HPDE6-E6E7 (cell line): ENCODE data around the gene RAET1L.
"Not testable (repeated sequence)": the region's sequence is repeated elsewhere in the genome, so short reads cannot be mapped to it uniquely, and the experiment has no call there.

ENCODE experiments used
- DNase-seq: peaks from one replicate; pipeline ENCODE4 v3.0.0; 2011; ENCODE audit warnings: missing footprints; ENCODE audit errors: extremely low spot score

RAET1L gene

GRCh38 chr6:149991838-149992237 lies 33.5 kb downstream of the RAET1L start:
- no peak for DNase-seq

DNA sequence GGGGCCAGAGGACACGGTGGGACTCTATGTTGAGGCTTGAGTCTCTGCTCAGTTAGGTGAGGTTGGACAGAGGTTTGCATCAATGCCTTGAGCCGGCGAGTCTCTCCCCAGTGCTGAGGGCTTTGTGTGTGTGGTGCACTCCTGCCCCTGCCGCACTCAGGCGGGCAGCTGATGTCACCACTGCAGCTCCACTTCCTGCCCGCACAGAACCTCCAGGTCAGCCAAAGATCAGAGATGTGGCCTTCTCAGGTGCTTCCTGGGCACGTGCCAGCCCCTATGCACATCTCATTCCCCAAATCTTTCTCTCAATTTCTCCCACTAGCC lies 33.9 kb downstream of the RAET1L start:
- not testable (repeated sequence) for DNase-seq

GRCh38 chr6:149990661-149991471 lies 34.5 kb downstream of the RAET1L start:
- DNase-seq, result no peak

DNA sequence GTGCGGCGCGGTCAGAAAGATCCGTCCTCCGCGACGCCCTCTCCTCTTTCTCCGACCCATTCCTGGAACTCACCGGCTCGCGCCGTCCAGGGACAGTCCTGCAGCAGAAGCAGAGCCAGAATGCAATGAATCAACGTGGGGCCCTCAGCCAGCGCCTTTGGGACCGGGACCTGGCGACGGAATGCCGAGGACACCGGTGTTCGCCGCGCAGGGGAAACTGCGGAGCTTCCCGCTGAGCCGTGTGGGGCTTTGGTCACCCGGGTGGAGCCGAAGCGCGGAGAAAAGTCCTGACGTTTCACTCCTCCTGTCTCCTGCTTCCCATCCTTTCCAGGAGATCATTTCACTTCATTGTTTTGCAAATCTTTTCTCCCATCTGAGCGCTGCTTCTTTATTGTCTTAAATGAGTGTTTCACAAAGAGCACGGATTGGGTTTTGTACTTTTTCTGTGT lies 35.1 kb downstream of the RAET1L start:
- no peak for DNase-seq

DNA sequence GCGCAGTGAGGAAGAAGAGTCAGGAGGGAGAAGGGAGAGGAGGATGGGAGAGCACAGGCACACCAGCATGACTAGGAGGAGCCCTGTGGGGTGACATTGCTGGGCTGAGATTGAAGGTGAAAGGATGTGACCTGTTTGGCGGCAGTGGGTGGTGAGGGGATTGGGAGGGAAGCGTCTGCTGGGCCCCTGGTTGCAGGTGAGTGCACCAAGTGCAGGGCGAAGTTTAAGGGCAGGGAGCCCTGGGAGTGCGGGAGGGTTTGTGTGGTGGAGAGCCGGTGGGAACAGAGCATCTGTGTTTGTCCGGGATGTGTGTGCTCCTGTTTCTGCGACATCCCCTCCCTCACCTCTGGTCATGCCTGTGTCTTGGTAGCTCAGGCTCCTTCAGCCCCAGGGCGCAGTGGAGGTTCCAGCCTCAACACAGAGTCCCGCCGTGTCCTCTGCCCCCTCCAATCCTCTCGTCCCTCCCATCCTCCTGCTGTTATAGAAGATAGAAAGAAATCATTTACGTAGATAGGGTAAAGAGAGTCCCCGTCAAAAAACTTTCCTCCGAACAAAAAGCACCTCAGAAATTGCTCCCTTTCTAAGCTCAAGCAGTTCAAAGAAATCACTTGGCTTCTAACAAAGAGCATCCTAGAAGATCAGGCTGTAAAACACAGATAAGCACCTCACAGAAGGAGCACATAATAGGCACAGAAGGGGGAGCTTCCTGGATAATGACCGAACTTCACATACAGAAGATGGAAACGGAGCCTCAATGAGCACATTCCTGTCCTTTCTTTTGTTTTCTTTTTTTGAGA lies 36.6 kb downstream of the RAET1L start:
- DNase-seq, result no peak

DNA sequence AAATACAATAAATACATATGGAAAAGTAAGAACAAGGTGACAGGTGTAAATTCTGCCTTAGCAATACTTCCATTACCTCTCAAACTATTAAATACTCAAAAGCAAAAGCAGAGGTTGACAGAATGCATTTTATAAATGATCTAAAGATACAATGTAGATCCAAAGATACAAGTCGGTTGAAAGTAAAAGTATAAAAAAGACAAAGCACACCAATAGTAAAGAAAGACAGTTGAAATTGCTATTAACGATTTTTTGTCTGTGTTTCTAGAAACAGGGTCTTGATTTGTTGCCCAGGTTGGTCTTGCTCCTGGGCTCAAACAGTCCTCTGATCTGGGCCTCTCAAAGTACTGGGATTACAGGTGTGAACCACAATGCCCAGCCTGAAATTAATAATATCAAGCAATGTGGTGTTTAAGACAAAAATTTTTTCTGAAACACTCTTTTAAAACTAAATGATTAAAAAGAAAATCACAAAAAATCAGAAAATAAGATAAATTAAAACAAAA lies 37.7 kb downstream of the RAET1L start:
- no peak for DNase-seq

DNA sequence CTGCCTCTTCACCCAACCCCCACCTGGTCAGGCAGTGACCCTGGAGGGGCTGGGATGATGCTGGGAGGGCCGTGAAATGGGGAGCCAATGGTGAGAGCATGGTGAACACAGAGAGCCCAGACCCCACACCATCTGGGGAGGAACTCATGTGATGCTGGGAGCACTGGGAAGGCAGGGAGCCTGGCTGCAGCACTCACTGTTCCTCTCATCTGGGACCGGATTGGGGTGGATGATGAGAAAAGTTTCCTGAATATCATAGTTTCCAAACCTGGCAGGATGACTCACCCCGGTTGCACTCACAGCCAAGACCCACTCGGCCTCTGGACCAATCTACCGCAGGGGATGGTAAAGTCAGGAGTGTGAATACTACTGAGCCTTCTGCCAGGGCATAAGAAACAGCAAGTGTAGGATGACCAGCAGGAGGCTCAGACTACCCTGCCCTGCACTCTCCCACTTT lies 39.8 kb downstream of the RAET1L start:
- DNase-seq, result no peak

DNA sequence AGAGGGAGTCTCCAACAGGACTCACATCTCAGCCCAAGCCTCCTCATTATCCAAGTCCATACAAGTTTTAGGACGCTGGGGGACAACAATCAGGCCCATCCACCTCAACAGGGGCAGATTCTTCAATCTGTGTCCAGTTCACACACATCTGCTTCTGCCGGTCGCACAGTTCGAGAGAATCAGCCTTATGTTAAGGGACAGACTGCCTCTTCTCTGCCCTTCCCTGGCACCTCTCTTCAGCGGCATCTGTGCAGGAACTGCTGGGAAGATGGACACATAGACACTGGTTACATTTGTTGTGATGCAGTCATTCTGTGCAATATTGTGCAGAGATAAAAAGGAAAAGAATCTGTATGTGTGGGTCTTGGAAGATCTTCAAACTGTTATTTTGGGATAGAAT lies 40.6 kb downstream of the RAET1L start:
- no peak for DNase-seq

DNA sequence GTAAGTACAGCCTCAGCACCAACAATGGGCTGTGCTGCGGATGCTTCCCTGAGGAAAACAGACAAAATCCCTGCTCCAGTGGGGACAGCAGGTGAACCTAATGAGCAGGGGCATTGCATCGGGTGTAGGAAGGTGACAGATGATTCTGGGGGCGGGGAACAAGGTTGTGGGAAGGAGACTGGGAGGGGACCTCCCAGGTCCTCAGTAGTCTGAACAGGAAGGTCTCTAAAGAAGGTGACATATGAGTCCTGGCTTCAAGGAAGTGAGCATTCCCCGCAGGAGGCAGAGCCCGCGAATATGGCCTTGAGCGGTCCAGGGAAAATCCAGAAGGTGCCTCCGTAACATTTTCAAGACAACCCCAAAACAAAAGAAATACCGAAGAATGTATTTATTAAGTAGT lies 42.2 kb downstream of the RAET1L start:
- no peak for DNase-seq

- no peak for DNase-seq
Observed at GRCh38 chr6:149979293-149979692, 46.0 kb downstream of the RAET1L start.

DNA sequence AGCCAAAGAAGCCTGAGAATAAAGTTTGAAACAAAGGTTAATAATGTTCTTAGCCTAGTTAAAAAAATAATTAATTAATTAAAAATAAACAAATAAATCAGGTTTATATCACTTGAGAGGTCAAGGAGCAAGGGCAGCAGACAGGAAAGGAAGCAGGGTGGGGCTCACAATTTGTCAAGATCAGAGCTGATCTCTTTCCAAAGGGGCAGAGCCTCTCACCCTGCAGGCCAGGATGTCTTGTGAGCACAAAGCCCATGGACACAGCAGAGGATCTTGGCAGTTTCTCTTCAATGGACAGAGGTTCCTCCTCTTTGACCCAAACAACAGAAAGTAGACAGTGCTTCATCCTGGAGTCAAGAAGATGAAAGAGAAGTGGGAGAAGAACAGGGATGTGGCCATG lies 46.7 kb downstream of the RAET1L start:
- no peak for DNase-seq

DNA sequence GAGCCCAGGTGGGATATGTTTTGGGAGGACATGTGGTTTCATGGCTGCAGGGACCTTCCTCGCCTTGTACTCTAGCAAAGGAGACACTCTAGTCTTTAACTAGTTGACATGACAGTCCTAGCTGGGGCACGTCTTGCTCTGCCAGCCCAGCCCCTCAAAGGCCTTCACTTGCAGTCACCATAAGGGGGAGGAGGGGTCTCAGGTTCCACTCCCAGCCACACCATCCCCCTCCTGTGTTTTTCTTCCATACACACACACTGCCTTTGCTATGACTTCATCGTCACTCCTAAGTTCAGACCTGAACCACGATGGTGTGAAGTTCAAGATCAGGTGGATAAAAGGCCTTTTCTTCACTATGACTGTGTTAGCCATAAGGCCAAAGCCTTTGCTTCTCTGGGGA lies 48.1 kb downstream of the RAET1L start:
- no peak for DNase-seq

GRCh38 chr6:149975400-149975799 lies 49.9 kb downstream of the RAET1L start:
- DNase-seq, result no peak

DNA sequence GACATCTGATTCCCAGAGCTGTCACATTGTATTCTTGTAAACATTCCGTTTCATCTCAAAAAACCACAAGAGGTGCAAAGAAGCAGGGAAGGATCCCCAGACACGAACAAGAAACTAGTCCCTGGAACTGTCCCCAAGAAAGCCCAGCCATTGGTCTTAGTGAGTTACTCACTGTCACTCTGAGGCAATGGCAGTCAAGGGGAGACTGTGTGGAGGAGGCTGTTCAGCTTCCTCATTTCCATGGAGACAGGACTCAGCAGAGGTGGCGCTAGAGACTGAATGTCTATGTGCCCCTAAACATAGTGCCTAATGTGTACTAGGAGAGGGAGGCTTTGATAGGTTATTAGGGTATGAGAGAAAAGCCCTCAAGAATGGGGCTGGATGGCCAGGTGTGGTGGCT lies 50.5 kb downstream of the RAET1L start:
- DNase-seq, result no peak

DNA sequence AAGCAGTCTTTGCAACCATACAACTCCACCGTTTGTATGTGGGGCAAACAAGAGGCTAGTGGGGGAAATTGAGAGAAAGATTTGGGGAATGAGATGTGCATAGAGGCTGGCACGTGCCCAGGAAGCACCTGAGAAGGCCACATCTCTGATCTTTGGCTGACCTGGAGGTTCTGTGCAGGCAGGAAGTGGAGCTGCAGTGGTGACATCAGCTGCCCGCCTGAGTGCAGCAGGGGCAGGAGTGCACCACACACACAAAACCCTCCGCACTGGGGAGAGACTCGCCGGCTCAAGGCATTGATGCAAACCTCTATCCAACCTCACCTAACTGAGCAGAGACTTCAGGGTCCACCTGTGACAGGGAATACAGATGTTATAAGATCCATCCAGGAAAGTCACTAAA lies 50.9 kb downstream of the RAET1L start:
- DNase-seq, result not testable (repeated sequence)

DNA sequence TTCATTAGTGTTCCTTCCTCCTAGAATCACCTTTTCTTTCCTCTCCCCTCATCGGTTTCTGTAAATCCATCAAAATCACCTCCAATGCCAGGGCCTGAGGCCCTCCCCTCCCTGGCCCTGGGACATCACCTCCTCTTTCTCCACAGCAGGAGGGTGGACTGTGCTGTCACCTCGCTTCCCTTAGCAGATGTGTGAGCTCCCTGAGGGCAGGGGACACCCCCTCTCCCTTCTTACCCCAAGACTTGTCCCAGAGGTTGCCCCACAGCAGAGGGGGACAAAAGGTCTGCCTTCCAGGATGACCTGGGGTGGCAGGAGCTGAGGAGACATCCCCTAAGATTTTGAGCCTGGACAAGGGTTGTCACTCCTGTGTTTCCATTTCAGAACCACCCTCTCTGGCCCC lies 55.7 kb downstream of the RAET1L start:
- no peak for DNase-seq

GRCh38 chr6:149968909-149969308 lies 56.4 kb downstream of the RAET1L start:
- DNase-seq, result not testable (repeated sequence)
